Testis (tissue), 3 donors: ENCODE results near the gene PRR36. TPM values are rescaled to one million over a fixed set of nuclear protein-coding genes. Genes with fewer than 3 reads are reported as not detected.

ENCODE experiments used
- DNase-seq: peaks from one replicate; pipeline ENCODE4 v3.0.0-alpha.2; 2019
- H3K27ac ChIP-seq, 2 donors: fragments of 200-600 bp; sonication (generic); one replicate each; pipeline ENCODE4 v1.5.1; 2019
- H3K27me3 ChIP-seq: fragments of 200-600 bp; sonication (generic); one replicate; pipeline ENCODE4 v1.5.1; 2019
- H3K36me3 ChIP-seq: fragments of 200-600 bp; sonication (generic); one replicate; pipeline ENCODE4 v1.5.1; 2017; ENCODE audit warnings: low read depth; ENCODE audit errors: missing control alignments
- H3K4me1 ChIP-seq: fragments of 200-600 bp; sonication (generic); one replicate; pipeline ENCODE4 v1.5.1; 2019
- H3K4me3 ChIP-seq, 2 donors: fragments of 200-600 bp; sonication (generic); one replicate each; pipeline ENCODE4 v1.5.1; 2017 to 2019
- H3K9me3 ChIP-seq: fragments of 200-600 bp; sonication (generic); one replicate; pipeline ENCODE4 v1.5.1; 2017
- CTCF ChIP-seq, 3 experiments: fragments of 450-650 bp in 2 of 3; fragments of 200-600 bp in 1 of 3; sonication (generic) in 1 of 3; IDR thresholded peaks; one replicate each; pipeline ENCODE4 v1.5.1; 2016 to 2019; ENCODE audit warnings: antibody characterized with exemption in 3 of 3, mild to moderate bottlenecking in 2 of 3, moderate library complexity in 1 of 3
- POLR2A ChIP-seq: fragments of 450-650 bp; IDR thresholded peaks from one replicate; pipeline ENCODE4 v1.6.1; 2017; ENCODE audit warnings: antibody characterized with exemption, mild to moderate bottlenecking, moderate library complexity
- WGBS, 2 donors: methylation state at CpG; one replicate each; pipeline ENCODE4 v1.1.5; 2018; 5-methylcytosine and 5-hydroxymethylcytosine counted together
- intact Hi-C: fragments of 100-400 bp; cut with DNase I; formaldehyde crosslinking; loops from one replicate; pipeline ENCODE4 v1.15.1; 2023; ENCODE audit warnings: low total_unique reads
- polyA plus RNA-seq: library from polyadenylated mRNA; stranded (reverse); fragments of 350-450 nt; fragmentation: Illumina TruSeq; extraction: RNeasy Lipid Tissue Mini Kit (QIAGEN cat#74804); gene quantifications from one replicate; pipeline ENCODE4 v1.2.3, GENCODE V29; 2014; ENCODE audit warnings: low read depth, low replicate concordance; ENCODE audit not compliant: insufficient read depth
- total RNA-seq, 2 donors: library from RNA; depleted of rRNA; stranded (reverse); fragments of >200 nt; gene quantifications; one replicate each; pipeline ENCODE4 v1.2.3, GENCODE V29; 2016

The PRR36 gene
- total and polyA plus RNA-seq, 3 donors from 2014 or later: 0.50 to 3.3 (median 2.9) TPM

GRCh38 chr19:7912144-7912696, 38.0 kb upstream of the PRR36 start:
- 88 to 90% methylated on average over 12 to 27 of the region's 31 CpGs for WGBS, 2 donors
- Histone ChIP-seq H3K27me3 (no peaks in the 10 kb centered on the region), H3K27ac (no peak overlapping the region), H3K4me3 (no peak overlapping the region), H3K9me3 (no peaks in the 10 kb centered on the region), H3K36me3 (no peaks in the 10 kb centered on the region), H3K4me1 (peaks cover 9% of the 10 kb centered on the region)
- no peak for TF ChIP-seq POLR2A
- TF ChIP-seq CTCF (IDR thresholded peaks at IDR 0.05): no peak
- intact Hi-C loops: no loop called here
- no peak for DNase-seq

- TF ChIP-seq POLR2A (no peak), CTCF (IDR thresholded peaks at IDR 0.05) (no peak)
- WGBS, 2 donors: 83 to 92% methylated on average over 6 to 17 of the region's 18 CpGs
- H3K4me3 ChIP-seq: no peak overlapping the region
- no peaks in the 10 kb centered on the region for H3K36me3 ChIP-seq
- intact Hi-C loops: no loop called here
- no peak overlapping the region for H3K27ac ChIP-seq
- H3K9me3 ChIP-seq: no peaks in the 10 kb centered on the region
- no peaks in the 10 kb centered on the region for H3K27me3 ChIP-seq
- DNase-seq: no peak
- peaks cover 6% of the 10 kb centered on the region for H3K4me1 ChIP-seq
Measured at GRCh38 chr19:7911508-7912143, 37.4 kb upstream of the PRR36 start.

- no peak for TF ChIP-seq POLR2A
- no peak for TF ChIP-seq CTCF (IDR thresholded peaks at IDR 0.05)
Measured at GRCh38 chr19:7910321-7911161, 36.4 kb upstream of the PRR36 start.

GRCh38 chr19:7909471-7910067, 35.4 kb upstream of the PRR36 start:
- DNase-seq: no peak

More at GRCh38 chr19:7910321-7911161, 36.4 kb upstream of the PRR36 start:
- intact Hi-C loops: no loop called here
- Histone ChIP-seq H3K27ac (no peak overlapping the region), H3K36me3 (no peaks in the 10 kb centered on the region), H3K4me1 (peaks cover 6% of the 10 kb centered on the region), H3K27me3 (no peaks in the 10 kb centered on the region), H3K9me3 (no peaks in the 10 kb centered on the region), H3K4me3 (no peak overlapping the region)
- 91 to 94% methylated on average over 14 to 48 of the region's 54 CpGs for WGBS, 2 donors
- DNase-seq: no peak

More at GRCh38 chr19:7909471-7910067, 35.4 kb upstream of the PRR36 start:
- H3K9me3 ChIP-seq: no peaks in the 10 kb centered on the region
- peaks cover 14% of the 10 kb centered on the region for H3K4me1 ChIP-seq
- H3K27me3 ChIP-seq: no peaks in the 10 kb centered on the region
- H3K27ac ChIP-seq: no peak overlapping the region
- intact Hi-C loops: no loop called here
- no peak overlapping the region for H3K4me3 ChIP-seq
- WGBS, 2 donors: 88 to 96% methylated on average over 10 to 19 of the region's 21 CpGs
- no peaks in the 10 kb centered on the region for H3K36me3 ChIP-seq
- TF ChIP-seq CTCF (IDR thresholded peaks at IDR 0.05) (no peak), POLR2A (no peak)
